ENCODE measurements around the gene USP36.
"Not testable (repeated sequence)": the region's sequence is repeated elsewhere in the genome, so short reads cannot be mapped to it uniquely, and the experiment has no call there.

DNA sequence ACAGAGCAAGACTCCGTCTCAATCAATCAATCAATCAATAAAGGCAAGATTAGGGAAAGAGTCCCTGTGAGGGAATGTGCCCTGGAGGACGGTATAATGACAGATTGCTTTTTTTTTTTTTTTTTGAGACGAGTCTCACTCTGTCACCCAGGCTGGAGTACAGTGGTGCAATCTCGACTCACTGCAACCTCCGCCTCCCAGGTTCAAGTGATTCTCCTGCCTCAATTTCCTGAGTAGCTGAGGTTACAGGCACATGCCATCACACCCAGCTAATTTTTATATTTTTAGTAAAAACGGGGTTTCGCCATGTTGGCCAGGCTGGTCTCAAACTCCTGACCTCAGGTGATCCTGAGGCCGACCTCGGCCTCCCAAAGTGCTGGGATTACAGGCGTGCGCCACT, 49.5 kb upstream of the USP36 start:
- TF ChIP-seq, protein P1, sequence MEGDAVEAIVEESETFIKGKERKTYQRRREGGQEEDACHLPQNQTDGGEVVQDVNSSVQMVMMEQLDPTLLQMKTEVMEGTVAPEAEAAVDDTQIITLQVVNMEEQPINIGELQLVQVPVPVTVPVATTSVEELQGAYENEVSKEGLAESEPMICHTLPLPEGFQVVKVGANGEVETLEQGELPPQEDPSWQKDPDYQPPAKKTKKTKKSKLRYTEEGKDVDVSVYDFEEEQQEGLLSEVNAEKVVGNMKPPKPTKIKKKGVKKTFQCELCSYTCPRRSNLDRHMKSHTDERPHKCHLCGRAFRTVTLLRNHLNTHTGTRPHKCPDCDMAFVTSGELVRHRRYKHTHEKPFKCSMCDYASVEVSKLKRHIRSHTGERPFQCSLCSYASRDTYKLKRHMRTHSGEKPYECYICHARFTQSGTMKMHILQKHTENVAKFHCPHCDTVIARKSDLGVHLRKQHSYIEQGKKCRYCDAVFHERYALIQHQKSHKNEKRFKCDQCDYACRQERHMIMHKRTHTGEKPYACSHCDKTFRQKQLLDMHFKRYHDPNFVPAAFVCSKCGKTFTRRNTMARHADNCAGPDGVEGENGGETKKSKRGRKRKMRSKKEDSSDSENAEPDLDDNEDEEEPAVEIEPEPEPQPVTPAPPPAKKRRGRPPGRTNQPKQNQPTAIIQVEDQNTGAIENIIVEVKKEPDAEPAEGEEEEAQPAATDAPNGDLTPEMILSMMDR (IDR thresholded peaks at IDR 0.05; ENCODE audit: low read depth, low read length, poor library complexity, severe bottlenecking): not testable (repeated sequence)
- TF ChIP-seq EZH2phosphoT487 (IDR thresholded peaks at IDR 0.05; ENCODE audit: borderline replicate concordance, low read length): not testable (repeated sequence)
